COLO668 (cell line): ENCODE results near the gene ATP5F1E.

ENCODE experiments used
- DNase-seq: peaks from one replicate; lab custom pipeline; 2025; ENCODE audit not compliant: unreplicated experiment; lab: John Stamatoyannopoulos, UW

ATP5F1E gene

GRCh38 chr20:59032023-59032712 lies at the start of gene ATP5F1E:
Gene ATP5F1E, minus strand, starts transcription at chr20:59032335. Its CDS starts 84 bp downstream, at chr20:59032251.
- DNase-seq = peak; percentile 99

- DNase-seq = no peak
These were observed 48.9 kb upstream of the ATP5F1E start for GRCh38 chr20:59081036-59081435.

DNA sequence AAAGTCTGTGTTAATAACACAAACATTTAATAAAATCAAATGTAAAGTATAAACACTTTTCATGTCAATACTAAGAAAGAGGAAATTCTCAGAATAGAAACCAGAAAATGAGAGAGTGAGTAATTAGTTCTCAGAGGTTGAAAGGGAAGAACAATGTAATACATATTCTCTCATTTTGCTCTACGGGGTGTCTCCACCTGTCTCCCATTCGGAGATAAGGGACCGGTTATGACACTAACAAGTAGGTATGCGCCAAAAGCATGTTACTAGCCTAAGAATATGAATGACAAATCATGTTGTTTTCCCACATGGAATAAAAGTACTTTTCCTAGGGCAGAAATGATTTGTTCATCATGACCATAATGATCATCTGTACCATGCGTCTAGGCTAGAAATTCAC lies 46.1 kb upstream of the ATP5F1E start:
- no peak for DNase-seq

- DNase-seq = no peak
These were observed 45.6 kb upstream of the ATP5F1E start for GRCh38 chr20:59077705-59078104.

- no peak for DNase-seq
These were observed 43.9 kb upstream of the ATP5F1E start for GRCh38 chr20:59075934-59076508.

- DNase-seq = no peak
These were observed 42.3 kb upstream of the ATP5F1E start for GRCh38 chr20:59074456-59074855.

GRCh38 chr20:59073582-59073981 lies 41.4 kb upstream of the ATP5F1E start:
- no peak for DNase-seq

DNA sequence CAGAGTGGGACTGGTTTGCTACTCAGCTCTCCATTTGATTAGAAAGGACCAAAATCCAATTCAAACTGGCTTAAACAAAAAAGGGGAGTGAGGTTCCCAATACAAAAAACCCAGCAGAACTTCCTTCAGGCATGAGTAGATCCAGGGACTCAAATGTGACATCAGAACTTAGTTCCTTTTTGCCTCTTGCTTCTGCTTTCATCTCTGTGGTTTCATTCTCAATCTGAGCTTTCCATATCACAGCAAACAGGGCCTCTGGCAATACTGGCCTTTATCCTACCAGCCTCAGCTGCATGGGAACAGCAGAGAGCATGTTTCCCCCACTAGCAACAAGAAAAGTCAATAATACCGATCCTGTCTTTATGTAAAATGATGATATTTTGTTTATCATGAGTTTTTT lies 39.1 kb upstream of the ATP5F1E start:
- DNase-seq = no peak

GRCh38 chr20:59069026-59069425 lies 36.9 kb upstream of the ATP5F1E start:
- DNase-seq = no peak

GRCh38 chr20:59068534-59068933 lies 36.4 kb upstream of the ATP5F1E start:
- no peak for DNase-seq

DNA sequence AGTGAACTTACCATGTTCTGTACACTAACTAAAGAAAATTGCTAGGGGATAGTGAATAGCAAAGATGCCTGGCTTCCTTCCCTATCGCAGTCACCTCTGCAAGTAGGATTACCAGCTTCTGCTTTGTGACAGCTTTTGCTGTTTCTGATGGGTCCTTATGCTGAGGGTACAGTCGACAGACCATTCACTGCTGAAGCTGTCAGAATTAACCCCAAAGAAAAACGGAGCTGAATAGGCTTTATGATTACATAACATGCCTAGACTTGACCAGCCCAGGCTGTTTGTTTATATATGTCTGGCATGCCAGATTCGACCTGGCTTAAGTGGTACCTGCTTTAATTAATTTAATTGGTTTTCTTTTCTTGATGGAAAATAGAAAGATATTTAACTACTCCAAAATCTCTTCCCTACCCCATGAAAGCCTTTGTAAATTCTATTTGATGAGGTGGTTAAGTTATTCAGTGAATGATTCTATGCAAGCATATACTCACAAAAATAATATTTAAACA lies 32.1 kb upstream of the ATP5F1E start:
- DNase-seq = no peak

DNA sequence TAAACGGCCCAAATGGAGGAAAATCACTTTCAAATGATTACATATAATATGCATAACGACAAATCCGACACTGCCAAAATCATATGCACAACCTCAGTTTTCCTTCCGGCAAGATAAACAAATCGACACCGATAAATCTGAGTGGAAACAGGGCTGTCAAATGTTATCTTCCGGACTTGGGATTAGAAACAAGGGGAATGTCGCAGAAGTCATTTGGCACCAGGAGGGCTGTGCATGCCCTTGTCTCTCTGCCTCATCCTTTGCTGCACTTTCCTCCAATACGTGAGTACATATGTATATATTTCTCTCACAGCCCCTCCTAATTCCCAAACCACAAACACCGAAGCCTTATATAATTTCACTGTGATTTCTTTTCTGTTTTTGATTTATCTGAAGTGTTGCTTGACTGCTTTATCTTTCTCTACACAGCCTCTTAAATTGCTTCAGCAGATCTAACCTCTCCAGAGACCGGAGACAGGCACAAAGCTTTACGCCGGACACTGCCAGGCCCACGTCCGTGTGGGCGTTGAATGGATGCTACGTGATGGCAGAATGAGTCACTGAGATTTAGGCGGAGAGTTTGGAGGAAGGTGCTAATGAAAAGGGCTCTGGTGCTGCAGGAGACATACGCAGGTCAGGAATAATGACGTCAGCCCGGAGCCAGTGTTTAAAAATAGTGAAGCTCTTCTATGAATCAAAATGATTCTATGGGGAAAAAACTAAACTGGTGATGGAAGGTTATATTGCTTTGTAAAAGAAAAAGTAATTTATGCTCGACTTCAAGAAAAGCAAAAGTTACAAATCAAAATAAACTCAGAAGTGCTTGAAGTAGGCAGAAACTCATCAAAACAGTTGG lies 31.5 kb upstream of the ATP5F1E start:
- DNase-seq = peak; percentile 19

- DNase-seq = peak; percentile 23
These were observed 29.9 kb upstream of the ATP5F1E start for GRCh38 chr20:59062081-59062480.

DNA sequence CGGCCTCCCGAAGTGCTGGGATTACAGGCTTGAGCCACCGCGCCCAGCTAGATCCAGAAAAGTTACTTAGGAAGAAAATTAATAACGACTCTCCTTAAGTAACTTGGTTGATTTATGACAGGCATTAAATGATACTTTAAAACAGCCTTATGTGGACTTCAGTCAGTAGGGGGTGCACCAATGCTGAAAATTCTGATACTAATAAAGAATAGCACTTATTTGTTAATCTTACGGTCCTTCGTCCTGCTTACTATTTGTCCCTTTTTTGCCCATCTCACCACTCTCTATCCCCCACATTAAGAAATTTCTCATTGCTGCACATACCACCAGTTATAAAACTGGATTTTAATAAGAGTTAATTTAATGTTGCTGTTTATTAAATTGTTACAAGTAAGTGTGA lies 23.2 kb upstream of the ATP5F1E start:
- no peak for DNase-seq

DNA sequence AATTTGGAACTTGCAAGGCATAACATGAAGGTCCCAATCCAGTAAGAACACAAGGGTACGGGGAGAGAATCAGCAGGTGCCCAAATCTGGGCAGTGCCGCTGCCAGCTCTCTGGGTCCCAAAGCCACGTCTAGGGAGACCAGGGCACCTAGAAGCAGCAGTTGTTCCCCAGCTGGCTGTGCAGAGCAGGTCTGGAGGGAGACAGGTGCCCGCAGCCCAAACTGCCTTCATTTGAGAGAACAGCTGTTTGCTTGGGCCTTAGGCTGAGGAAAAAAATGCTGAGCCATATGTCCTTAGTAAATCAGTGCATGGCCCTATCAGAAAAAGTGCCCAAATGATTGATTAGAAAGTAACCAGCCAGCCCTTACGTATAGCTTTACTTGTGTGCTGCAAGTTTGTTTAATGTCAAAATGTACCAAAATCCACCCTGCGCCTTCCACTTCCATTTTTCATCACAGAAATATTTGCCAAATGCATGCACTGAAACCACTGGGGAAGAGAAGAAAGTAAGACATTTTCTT lies 19.6 kb upstream of the ATP5F1E start:
- DNase-seq = no peak

GRCh38 chr20:59050437-59050836 lies 18.3 kb upstream of the ATP5F1E start:
- DNase-seq = no peak

GRCh38 chr20:59048681-59049030 lies 16.5 kb upstream of the ATP5F1E start:
- DNase-seq = no peak

DNA sequence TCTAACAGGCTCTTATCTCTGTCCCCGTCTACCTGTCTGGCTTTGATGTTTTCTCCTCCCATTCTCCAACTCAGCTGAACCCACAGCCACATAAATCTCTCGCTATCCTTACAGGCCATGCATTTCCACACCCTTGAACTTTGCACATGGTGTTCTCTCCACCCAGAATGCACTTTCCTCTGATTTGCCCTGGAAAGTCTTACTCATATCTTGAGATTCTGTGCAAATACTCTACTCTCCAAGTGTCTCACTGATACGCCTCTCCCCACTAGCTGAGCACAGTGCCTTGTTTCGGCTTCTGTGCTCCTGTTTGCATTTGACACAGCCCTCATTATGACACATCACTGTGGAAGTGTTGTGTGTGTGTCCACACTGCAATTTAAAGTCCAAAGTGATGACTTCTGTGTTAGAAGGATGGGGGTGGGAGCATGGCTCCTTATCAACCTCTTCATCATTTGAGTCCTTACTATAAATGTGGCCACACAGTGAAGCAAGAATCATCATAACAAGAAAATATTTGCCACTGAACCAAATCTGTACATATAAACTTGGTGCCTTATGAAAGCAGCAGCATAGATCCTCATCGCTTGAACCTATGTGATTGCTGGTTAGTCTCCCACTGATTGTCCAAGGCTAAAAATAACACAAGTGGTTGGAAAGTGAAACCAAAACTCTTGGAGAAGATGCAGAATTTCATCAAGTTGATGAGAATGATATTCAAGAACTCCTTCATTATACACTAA lies 16.0 kb upstream of the ATP5F1E start:
- no peak for DNase-seq

GRCh38 chr20:59046862-59047261 lies 14.7 kb upstream of the ATP5F1E start:
- no peak for DNase-seq

- no peak for DNase-seq
These were observed 12.7 kb upstream of the ATP5F1E start for GRCh38 chr20:59044796-59045195.

DNA sequence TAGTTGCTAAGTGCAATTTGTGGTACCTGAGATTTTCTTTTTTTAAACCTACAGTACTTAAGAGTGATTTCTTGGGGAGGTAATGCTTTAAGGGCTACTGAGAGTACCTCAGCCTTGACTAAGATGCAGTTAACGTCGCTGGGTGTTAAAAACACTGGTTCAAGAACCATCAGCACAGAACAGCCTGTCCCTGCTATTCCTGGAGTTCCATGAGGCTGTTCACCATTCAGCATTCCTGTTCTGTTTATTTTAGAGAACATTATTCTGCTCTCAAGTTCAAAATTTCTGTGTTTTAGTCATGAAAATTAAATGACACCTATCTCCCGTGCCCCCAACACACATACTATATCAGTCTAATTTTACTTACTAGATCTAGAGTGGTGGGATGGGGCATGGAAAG lies 12.2 kb upstream of the ATP5F1E start:
- DNase-seq = no peak
